Neural progenitor cell (in vitro differentiated cells): ENCODE measurements around the gene EPSTI1. TPM values are rescaled to one million over a fixed set of nuclear protein-coding genes. Genes with fewer than 3 reads are reported as not detected.

Source experiments
- DNase-seq: peaks from one replicate; pipeline ENCODE4 v3.0.0-alpha.2; 2016; ENCODE audit warnings: low spot score
- H2AFZ ChIP-seq: fragments of 200-600 bp; sonication (generic); replicated peaks from 2 replicates; pipeline ENCODE4 v1.6.1; 2016; ENCODE audit warnings: antibody characterized with exemption
- H3F3A ChIP-seq: fragments of 200-600 bp; sonication (generic); 2 replicates; pipeline ENCODE4 v1.6.1; 2016; ENCODE audit warnings: antibody characterized with exemption, low read depth
- H3K27ac ChIP-seq: fragments of 200-600 bp; sonication (generic); 2 replicates; pipeline ENCODE4 v1.5.1; 2016; ENCODE audit warnings: mild to moderate bottlenecking
- H3K27me3 ChIP-seq: fragments of 200-600 bp; sonication (generic); 2 replicates; pipeline ENCODE4 v1.6.1; 2016; ENCODE audit warnings: mild to moderate bottlenecking, moderate library complexity
- H3K36me3 ChIP-seq: fragments of 200-600 bp; sonication (generic); 2 replicates; pipeline ENCODE4 v1.5.1; 2016
- H3K4me1 ChIP-seq: fragments of 200-600 bp; sonication (generic); 2 replicates; pipeline ENCODE4 v1.6.1; 2016; ENCODE audit warnings: mixed run types
- H3K4me2 ChIP-seq: fragments of 200-600 bp; sonication (generic); 2 replicates; pipeline ENCODE4 v1.6.1; 2016
- H3K4me3 ChIP-seq: fragments of 200-600 bp; sonication (generic); 2 replicates; pipeline ENCODE4 v1.5.1; 2016
- H3K79me2 ChIP-seq: fragments of 200-600 bp; sonication (generic); 2 replicates; pipeline ENCODE4 v1.6.1; 2016; ENCODE audit warnings: low read depth
- H3K9ac ChIP-seq: fragments of 200-600 bp; sonication (generic); 2 replicates; pipeline ENCODE4 v1.6.1; 2016
- H3K9me3 ChIP-seq: fragments of 200-600 bp; sonication (generic); 2 replicates; pipeline ENCODE4 v1.5.1; 2016; ENCODE audit warnings: low read depth
- H4K20me1 ChIP-seq: fragments of 200-600 bp; sonication (generic); 2 replicates; pipeline ENCODE4 v1.6.1; 2016; ENCODE audit warnings: low read depth
- H3K27ac Mint-ChIP-seq: 3 replicates; pipeline ENCODE4 v1.8.0; 2021; ENCODE audit warnings: mixed read lengths
- H3K27me3 Mint-ChIP-seq: 2 replicates; pipeline ENCODE4 v1.8.0; 2022; ENCODE audit warnings: low read depth, mild to moderate bottlenecking, inconsistent platforms, moderate library complexity, mixed read lengths; ENCODE audit not compliant: insufficient read depth
- H3K36me3 Mint-ChIP-seq: 3 replicates; pipeline ENCODE4 v1.8.0; 2021; ENCODE audit warnings: mixed read lengths
- H3K4me1 Mint-ChIP-seq: 3 replicates; pipeline ENCODE4 v1.8.0; 2021; ENCODE audit warnings: mixed read lengths
- H3K4me3 Mint-ChIP-seq: 3 replicates; pipeline ENCODE4 v1.8.0; 2021; ENCODE audit warnings: mild to moderate bottlenecking, moderate library complexity, mixed read lengths
- H3K9me3 Mint-ChIP-seq: 3 replicates; pipeline ENCODE4 v1.8.0; 2020; ENCODE audit warnings: mixed read lengths
- EZH2 ChIP-seq: fragments of 200-600 bp; sonication (generic); IDR thresholded peaks from 2 replicates; pipeline ENCODE4 v1.6.1; 2017; ENCODE audit warnings: antibody characterized with exemption, mild to moderate bottlenecking, moderate library complexity
- EZH2phosphoT487 ChIP-seq: fragments of 200-600 bp; sonication (generic); IDR thresholded peaks from 2 replicates; pipeline ENCODE4 v1.6.1; 2017; ENCODE audit warnings: antibody characterized with exemption
- total RNA-seq: library from RNA; depleted of rRNA; stranded (reverse); fragments of >200 nt; gene quantifications from 2 replicates; pipeline ENCODE4 v1.2.3, GENCODE V29; 2015; ENCODE audit warnings: low replicate concordance
- TF ChIP-seq, protein P1 (sequence below): fragments of 200-600 bp; sonication (generic); IDR thresholded peaks from 2 replicates; pipeline ENCODE4 v1.5.1; 2017; ENCODE audit warnings: antibody characterized with exemption, mild to moderate bottlenecking

EPSTI1 gene
- total RNA-seq, 1 donor from 2014 or later: 0.32 TPM

DNA sequence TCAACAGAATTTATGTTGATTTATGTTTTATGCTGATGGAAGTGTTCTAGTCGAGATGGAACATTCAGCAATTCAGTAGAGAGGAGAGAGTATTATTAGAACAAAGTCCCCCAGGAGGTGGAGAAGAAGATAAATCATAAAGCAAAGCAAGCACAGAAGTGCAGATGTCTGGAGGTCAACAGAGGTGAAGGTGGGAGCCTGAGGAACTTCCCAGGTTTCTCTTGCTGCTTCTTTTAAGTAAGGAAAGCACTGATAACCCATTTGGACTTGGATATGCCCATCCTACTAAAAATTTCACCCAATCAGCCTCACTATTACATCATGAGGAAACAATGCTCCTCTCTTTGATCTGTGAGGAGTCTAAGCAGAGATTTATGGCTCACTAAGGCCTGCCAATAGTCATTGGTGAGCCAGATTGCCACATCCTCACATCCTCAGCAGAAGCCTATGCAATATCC lies 98.8 kb downstream of the EPSTI1 start:
- Histone ChIP-seq H3K4me2 (no peak overlapping the region), H3K4me3 (no peak overlapping the region), H3K9me3 (no peaks in the 10 kb centered on the region), H3K27ac (no peak overlapping the region), H4K20me1 (no peaks in the 10 kb centered on the region), H3K9ac (no peak overlapping the region), H3K4me1 (no peaks in the 10 kb centered on the region), H2AFZ (no peak overlapping the region), H3F3A (no peaks in the 10 kb centered on the region), H3K36me3 (no peaks in the 10 kb centered on the region), H3K79me2 (no peaks in the 10 kb centered on the region), H3K27me3 (no peaks in the 10 kb centered on the region)
- H3K9me3 Mint-ChIP-seq: no peaks in the 10 kb centered on the region
- H3K4me1 Mint-ChIP-seq: no peaks in the 10 kb centered on the region
- no peaks in the 10 kb centered on the region for H3K27me3 Mint-ChIP-seq
- no peak for DNase-seq
- no peak overlapping the region for H3K27ac Mint-ChIP-seq
- no peak overlapping the region for H3K4me3 Mint-ChIP-seq
- TF ChIP-seq EZH2phosphoT487 (no peak), EZH2 (no peak)
- TF ChIP-seq, protein P1, sequence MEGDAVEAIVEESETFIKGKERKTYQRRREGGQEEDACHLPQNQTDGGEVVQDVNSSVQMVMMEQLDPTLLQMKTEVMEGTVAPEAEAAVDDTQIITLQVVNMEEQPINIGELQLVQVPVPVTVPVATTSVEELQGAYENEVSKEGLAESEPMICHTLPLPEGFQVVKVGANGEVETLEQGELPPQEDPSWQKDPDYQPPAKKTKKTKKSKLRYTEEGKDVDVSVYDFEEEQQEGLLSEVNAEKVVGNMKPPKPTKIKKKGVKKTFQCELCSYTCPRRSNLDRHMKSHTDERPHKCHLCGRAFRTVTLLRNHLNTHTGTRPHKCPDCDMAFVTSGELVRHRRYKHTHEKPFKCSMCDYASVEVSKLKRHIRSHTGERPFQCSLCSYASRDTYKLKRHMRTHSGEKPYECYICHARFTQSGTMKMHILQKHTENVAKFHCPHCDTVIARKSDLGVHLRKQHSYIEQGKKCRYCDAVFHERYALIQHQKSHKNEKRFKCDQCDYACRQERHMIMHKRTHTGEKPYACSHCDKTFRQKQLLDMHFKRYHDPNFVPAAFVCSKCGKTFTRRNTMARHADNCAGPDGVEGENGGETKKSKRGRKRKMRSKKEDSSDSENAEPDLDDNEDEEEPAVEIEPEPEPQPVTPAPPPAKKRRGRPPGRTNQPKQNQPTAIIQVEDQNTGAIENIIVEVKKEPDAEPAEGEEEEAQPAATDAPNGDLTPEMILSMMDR: no peak
- H3K36me3 Mint-ChIP-seq: no peaks in the 10 kb centered on the region

DNA sequence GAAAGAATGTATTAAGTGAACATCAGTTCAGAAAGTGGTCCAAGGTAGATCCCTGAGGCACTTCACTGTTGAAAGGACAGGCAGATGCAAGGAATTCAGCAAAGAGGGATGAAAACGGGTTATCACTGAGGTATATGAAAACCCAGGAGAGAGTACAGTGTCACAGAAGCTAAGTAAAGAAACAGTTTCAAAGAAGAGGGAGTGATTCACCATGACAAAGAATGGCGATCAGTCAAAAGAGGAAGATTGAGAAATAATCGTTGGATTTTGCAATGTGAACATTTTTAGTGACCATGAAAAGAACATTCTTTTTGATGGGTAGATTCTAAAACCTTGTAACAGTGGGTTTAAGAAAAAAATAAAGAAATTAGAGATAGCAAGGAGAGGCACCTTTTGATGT lies 99.3 kb downstream of the EPSTI1 start:
- H3K9ac ChIP-seq: no peak overlapping the region
- Mint-ChIP-seq H3K4me1 (no peaks in the 10 kb centered on the region), H3K27ac (no peak overlapping the region), H3K4me3 (no peak overlapping the region), H3K9me3 (no peaks in the 10 kb centered on the region), H3K27me3 (no peaks in the 10 kb centered on the region), H3K36me3 (no peaks in the 10 kb centered on the region)
- TF ChIP-seq, protein P1: no peak
- no peak for TF ChIP-seq EZH2phosphoT487
- no peak for TF ChIP-seq EZH2
- H3F3A ChIP-seq: no peaks in the 10 kb centered on the region
- H3K79me2 ChIP-seq: no peaks in the 10 kb centered on the region
- no peaks in the 10 kb centered on the region for H3K27me3 ChIP-seq
- DNase-seq: no peak
- no peaks in the 10 kb centered on the region for H3K9me3 ChIP-seq
- no peak overlapping the region for H3K4me3 ChIP-seq
- H4K20me1 ChIP-seq: no peaks in the 10 kb centered on the region
- H2AFZ ChIP-seq: no peak overlapping the region
- no peak overlapping the region for H3K4me2 ChIP-seq
- no peaks in the 10 kb centered on the region for H3K4me1 ChIP-seq
- H3K27ac ChIP-seq: no peak overlapping the region
- no peaks in the 10 kb centered on the region for H3K36me3 ChIP-seq

DNA sequence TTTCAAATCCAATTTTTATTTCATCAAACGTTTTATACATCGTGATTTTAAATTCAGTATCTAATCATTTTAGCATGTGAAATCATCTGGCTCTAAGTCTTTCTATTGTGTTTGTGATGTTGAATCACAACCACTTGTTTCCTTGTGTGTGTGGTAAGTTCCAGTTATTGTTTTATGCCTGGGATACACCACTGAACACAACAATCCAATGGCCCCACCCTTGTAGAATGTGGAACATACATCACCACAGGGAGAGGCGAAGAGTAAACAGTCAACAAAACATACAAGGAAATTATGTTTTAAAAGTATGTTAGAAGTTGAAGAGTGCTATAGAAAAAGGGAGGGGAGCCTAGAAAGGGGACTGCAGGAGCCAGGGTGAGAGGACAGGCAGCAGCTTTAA lies 100.5 kb downstream of the EPSTI1 start:
- Histone ChIP-seq H2AFZ (peak overlapping the region; percentile 5), H3K9ac (no peak overlapping the region), H4K20me1 (no peaks in the 10 kb centered on the region), H3K36me3 (no peaks in the 10 kb centered on the region), H3K27ac (no peak overlapping the region), H3K4me2 (no peak overlapping the region), H3K79me2 (no peaks in the 10 kb centered on the region), H3K4me3 (no peak overlapping the region), H3K27me3 (no peaks in the 10 kb centered on the region), H3K4me1 (no peaks in the 10 kb centered on the region), H3F3A (no peaks in the 10 kb centered on the region), H3K9me3 (no peaks in the 10 kb centered on the region)
- TF ChIP-seq, protein P1: no peak
- no peak for TF ChIP-seq EZH2
- no peak for TF ChIP-seq EZH2phosphoT487
- Mint-ChIP-seq H3K27ac (no peak overlapping the region), H3K4me1 (no peaks in the 10 kb centered on the region), H3K4me3 (no peak overlapping the region), H3K9me3 (no peaks in the 10 kb centered on the region), H3K27me3 (peaks cover 3% of the 10 kb centered on the region), H3K36me3 (no peaks in the 10 kb centered on the region)
- no peak for DNase-seq
